Neural crest cell (in vitro differentiated cells): ENCODE data around the gene RGS10. TPM values are rescaled to one million over a fixed set of nuclear protein-coding genes. Genes with fewer than 3 reads are reported as not detected.
"Not testable (repeated sequence)": the region's sequence is repeated elsewhere in the genome, so short reads cannot be mapped to it uniquely, and the experiment has no call there.

Experiments
- DNase-seq: peaks from one replicate; pipeline ENCODE4 v3.0.0; 2021; ENCODE audit warnings: low read depth, mixed read lengths, low spot score
- H3K27ac Mint-ChIP-seq: one replicate; pipeline ENCODE4 v1.8.0; 2021; ENCODE audit warnings: mild to moderate bottlenecking, mixed read lengths; ENCODE audit not compliant: unreplicated experiment
- H3K27me3 Mint-ChIP-seq: 2 replicates; pipeline ENCODE4 v1.8.0; 2021; ENCODE audit warnings: low read depth, mild to moderate bottlenecking, mixed read lengths
- H3K36me3 Mint-ChIP-seq: 2 replicates; pipeline ENCODE4 v1.8.0; 2021; ENCODE audit warnings: low read depth, mild to moderate bottlenecking, mixed read lengths
- H3K4me1 Mint-ChIP-seq: 2 replicates; pipeline ENCODE4 v1.8.0; 2021; ENCODE audit warnings: mixed read lengths
- H3K4me3 Mint-ChIP-seq: one replicate; pipeline ENCODE4 v1.8.0; 2021; ENCODE audit warnings: mild to moderate bottlenecking, mixed read lengths
- H3K9me3 Mint-ChIP-seq: 2 replicates; pipeline ENCODE4 v1.8.0; 2021; ENCODE audit warnings: mixed read lengths
- CTCF ChIP-seq: fragments of 200-600 bp; sonication (generic); conservative IDR thresholded peaks from 2 replicates; pipeline ENCODE4 v1.5.0; 2021; ENCODE audit warnings: antibody characterized with exemption, mild to moderate bottlenecking
- total RNA-seq: library from RNA; stranded (reverse); gene quantifications from 2 replicates; pipeline ENCODE4 v1.2.1, GENCODE V29; 2021

The RGS10 gene
- total RNA-seq, 1 donor from 2014 or later: 9.5 TPM

- Mint-ChIP-seq H3K27me3 (peaks cover 35% of the 10 kb centered on the region), H3K27ac (peak overlapping the region; percentile 87), H3K36me3 (no peaks in the 10 kb centered on the region), H3K4me1 (peaks cover 29% of the 10 kb centered on the region), H3K4me3 (peak overlapping the region; percentile 13), H3K9me3 (no peaks in the 10 kb centered on the region)
- no peak for TF ChIP-seq CTCF
- DNase-seq: no peak
Observed at GRCh38 chr10:119537953-119538630, 4.4 kb downstream of the RGS10 start.

DNA sequence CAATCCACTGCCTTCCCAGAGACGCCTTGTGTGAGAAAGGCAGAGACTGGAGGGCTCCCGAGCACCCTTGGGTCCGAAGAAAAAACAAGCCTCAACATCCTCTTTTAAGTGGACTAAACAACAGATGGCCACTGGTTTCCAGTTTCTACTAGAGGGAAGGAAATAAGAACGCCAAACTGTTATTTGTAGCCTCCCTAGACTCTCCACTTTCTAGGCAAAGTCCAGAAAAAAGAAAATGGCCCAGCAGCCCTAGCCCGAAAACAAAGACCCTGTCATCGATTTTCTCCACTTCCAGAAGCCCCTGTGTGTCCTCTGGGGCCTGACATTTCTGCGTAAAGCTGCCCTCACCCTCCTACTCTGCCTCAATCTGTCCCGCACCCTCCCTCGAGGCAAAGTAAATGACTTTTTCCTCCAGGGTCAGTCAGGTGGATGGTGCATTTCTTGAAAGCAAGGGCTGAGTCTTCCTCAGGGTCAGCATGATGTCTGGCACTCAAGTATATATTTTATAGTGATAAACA is 6.0 kb downstream of the RGS10 start:
- no peaks in the 10 kb centered on the region for H3K36me3 Mint-ChIP-seq
- peak overlapping the region; percentile 7 for H3K27ac Mint-ChIP-seq
- H3K4me3 Mint-ChIP-seq: peak overlapping the region; percentile 8
- peaks cover 31% of the 10 kb centered on the region for H3K27me3 Mint-ChIP-seq
- no peak for TF ChIP-seq CTCF
- no peaks in the 10 kb centered on the region for H3K9me3 Mint-ChIP-seq
- peaks cover 29% of the 10 kb centered on the region for H3K4me1 Mint-ChIP-seq
- DNase-seq: no peak

DNA sequence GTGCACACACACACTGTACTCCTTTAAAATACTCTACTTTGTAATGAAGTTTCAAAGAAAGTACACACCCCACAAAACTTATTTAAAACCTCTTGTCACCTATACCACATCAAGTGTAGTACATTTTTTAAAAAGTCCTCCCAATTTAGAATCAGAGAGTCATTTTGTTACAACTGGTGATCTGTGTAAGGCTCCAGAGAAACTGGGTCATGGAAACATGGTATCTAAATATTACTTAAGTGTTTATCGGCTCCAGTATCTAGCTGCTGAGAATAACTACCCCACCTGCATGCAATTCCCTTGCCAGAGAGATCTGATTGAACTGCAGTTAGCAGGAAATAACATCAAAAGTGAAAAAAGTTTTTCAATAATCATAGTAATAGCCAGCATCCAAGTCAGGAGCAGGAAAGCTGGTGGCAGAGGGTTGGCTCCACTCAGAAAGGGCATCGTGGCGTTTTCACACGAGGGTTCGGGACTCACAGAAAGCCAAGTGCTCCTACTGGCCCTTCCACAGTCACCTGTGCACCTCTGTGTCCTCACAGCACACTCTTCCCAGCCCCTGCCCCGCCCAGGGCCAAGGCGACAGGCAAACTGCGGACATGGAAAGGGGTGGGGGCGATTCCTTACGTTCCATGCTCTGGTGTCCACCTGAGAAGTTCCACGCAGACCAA is 6.5 kb downstream of the RGS10 start:
- H3K27ac Mint-ChIP-seq: no peak overlapping the region

GRCh38 chr10:119535305-119535704 is 7.2 kb downstream of the RGS10 start:
- Mint-ChIP-seq H3K4me3 (no peak overlapping the region), H3K36me3 (no peaks in the 10 kb centered on the region), H3K27ac (no peak overlapping the region), H3K27me3 (peaks cover 18% of the 10 kb centered on the region), H3K4me1 (peaks cover 29% of the 10 kb centered on the region), H3K9me3 (no peaks in the 10 kb centered on the region)
- no peak for TF ChIP-seq CTCF
- no peak for DNase-seq

More for the DNA sequence above, 6.5 kb downstream of the RGS10 start:
- Mint-ChIP-seq H3K36me3 (no peaks in the 10 kb centered on the region), H3K9me3 (no peaks in the 10 kb centered on the region), H3K4me1 (peaks cover 29% of the 10 kb centered on the region), H3K27me3 (peaks cover 25% of the 10 kb centered on the region), H3K4me3 (no peak overlapping the region)
- TF ChIP-seq CTCF: no peak
- no peak for DNase-seq

- Mint-ChIP-seq H3K4me3 (no peak overlapping the region), H3K4me1 (peaks cover 28% of the 10 kb centered on the region), H3K9me3 (no peaks in the 10 kb centered on the region), H3K27ac (peak overlapping the region; percentile 45), H3K36me3 (no peaks in the 10 kb centered on the region), H3K27me3 (peaks cover 10% of the 10 kb centered on the region)
- no peak for DNase-seq
- TF ChIP-seq CTCF: no peak
Observed at GRCh38 chr10:119533473-119533872, 9.0 kb downstream of the RGS10 start.

GRCh38 chr10:119532791-119533190 is 9.7 kb downstream of the RGS10 start:
- H3K27me3 Mint-ChIP-seq, DNase-seq, H3K9me3 Mint-ChIP-seq, H3K36me3 Mint-ChIP-seq, H3K27ac Mint-ChIP-seq, H3K4me3 Mint-ChIP-seq: not testable (repeated sequence)
- H3K4me1 Mint-ChIP-seq: peaks cover 22% of the 10 kb centered on the region

GRCh38 chr10:119532251-119532650 is 10.3 kb downstream of the RGS10 start:
- peaks cover 17% of the 10 kb centered on the region for H3K4me1 Mint-ChIP-seq
- not testable (repeated sequence) for H3K27ac Mint-ChIP-seq, H3K36me3 Mint-ChIP-seq, DNase-seq, H3K9me3 Mint-ChIP-seq, H3K4me3 Mint-ChIP-seq, H3K27me3 Mint-ChIP-seq
